ENCODE measurements around the gene FAM204A.

DNA sequence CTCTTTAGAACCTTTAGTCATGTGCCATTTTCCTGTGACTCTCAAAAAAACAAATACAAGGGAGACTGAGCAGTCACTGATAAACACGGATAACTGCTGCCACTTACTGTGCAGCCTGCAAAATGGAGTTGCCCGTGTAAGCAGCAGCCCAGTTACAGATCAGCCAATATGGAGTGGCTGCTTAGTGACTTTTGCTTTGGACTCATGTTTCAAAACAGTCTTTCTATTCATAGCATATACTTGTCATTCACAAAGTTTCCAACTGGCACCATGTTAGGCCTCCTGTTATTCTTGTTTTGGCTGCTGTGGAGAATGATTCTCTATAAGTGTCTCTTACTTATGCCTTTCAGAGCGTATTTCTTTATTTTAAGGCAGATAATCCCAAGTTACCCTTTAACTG is 3.0 kb downstream of the FAM204A start:
- TF ChIP-seq, protein P1, sequence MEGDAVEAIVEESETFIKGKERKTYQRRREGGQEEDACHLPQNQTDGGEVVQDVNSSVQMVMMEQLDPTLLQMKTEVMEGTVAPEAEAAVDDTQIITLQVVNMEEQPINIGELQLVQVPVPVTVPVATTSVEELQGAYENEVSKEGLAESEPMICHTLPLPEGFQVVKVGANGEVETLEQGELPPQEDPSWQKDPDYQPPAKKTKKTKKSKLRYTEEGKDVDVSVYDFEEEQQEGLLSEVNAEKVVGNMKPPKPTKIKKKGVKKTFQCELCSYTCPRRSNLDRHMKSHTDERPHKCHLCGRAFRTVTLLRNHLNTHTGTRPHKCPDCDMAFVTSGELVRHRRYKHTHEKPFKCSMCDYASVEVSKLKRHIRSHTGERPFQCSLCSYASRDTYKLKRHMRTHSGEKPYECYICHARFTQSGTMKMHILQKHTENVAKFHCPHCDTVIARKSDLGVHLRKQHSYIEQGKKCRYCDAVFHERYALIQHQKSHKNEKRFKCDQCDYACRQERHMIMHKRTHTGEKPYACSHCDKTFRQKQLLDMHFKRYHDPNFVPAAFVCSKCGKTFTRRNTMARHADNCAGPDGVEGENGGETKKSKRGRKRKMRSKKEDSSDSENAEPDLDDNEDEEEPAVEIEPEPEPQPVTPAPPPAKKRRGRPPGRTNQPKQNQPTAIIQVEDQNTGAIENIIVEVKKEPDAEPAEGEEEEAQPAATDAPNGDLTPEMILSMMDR (IDR thresholded peaks at IDR 0.05), result no peak
- TF ChIP-seq POLR2A (IDR thresholded peaks at IDR 0.05), result no peak
